Breast epithelium (tissue), 4 donors: ENCODE data around the gene ZMIZ1. TPM values are rescaled to one million over a fixed set of nuclear protein-coding genes. Genes with fewer than 3 reads are reported as not detected.

Experiments used
- DNase-seq, 2 donors: peaks; one replicate each; pipeline ENCODE4 v3.0.0-alpha.2; 2019; ENCODE audit warnings: low spot score in 2 of 2
- H3K27ac ChIP-seq, 2 donors: fragments of 200-600 bp; sonication (generic) in 1 of 2; one replicate each; pipeline ENCODE4 v1.5.1; 2016 to 2019; ENCODE audit warnings: mild to moderate bottlenecking in 1 of 2
- H3K27me3 ChIP-seq, 2 donors: fragments of 200-600 bp; sonication (generic) in 1 of 2; one replicate each; pipeline versions ENCODE4 v1.5.1 to v1.6.0; 2017 to 2019; ENCODE audit warnings: control low read depth in 1 of 2, mild to moderate bottlenecking in 1 of 2
- H3K36me3 ChIP-seq: fragments of 200-600 bp; one replicate; pipeline ENCODE4 v1.5.1; 2019
- H3K4me1 ChIP-seq, 2 donors: fragments of 200-600 bp; sonication (generic); one replicate each; pipeline ENCODE4 v1.5.1; 2016 to 2019; ENCODE audit warnings: control low read depth in 1 of 2
- H3K4me3 ChIP-seq, 3 donors: fragments of 200-600 bp; sonication (generic); 1 replicate in 2 of 3; 2 replicates in 1 of 3; pipeline ENCODE4 v1.5.1; 2016 to 2019; ENCODE audit warnings: mild to moderate bottlenecking in 3 of 3, moderate library complexity in 2 of 3
- H3K9me3 ChIP-seq, 2 donors: fragments of 200-600 bp; sonication (generic) in 1 of 2; one replicate each; pipeline ENCODE4 v1.5.1; 2016 to 2019; ENCODE audit warnings: control low read depth in 1 of 2
- POLR2A ChIP-seq: fragments of 450-650 bp; IDR thresholded peaks from one replicate; pipeline ENCODE4 v1.6.1; 2016; ENCODE audit warnings: antibody characterized with exemption, mild to moderate bottlenecking, moderate library complexity
- POLR2AphosphoS5 ChIP-seq, 3 donors: sonication (generic); formaldehyde crosslinking; IDR thresholded peaks; one replicate each; pipeline ENCODE4 v1.6.1; 2017; ENCODE audit warnings: antibody characterized with exemption in 3 of 3
- intact Hi-C: fragments of 100-400 bp; cut with DNase I; formaldehyde crosslinking; loops from one replicate; pipeline ENCODE4 v1.15.1; 2023; ENCODE audit warnings: low total_unique reads
- total RNA-seq, 3 donors: library from RNA; depleted of rRNA; stranded (reverse); fragments of >200 nt; gene quantifications; one replicate each; pipeline ENCODE4 v1.1.0, GENCODE V29; 2016
- TF ChIP-seq, protein P1 (sequence below), 3 donors: fragments of 450-650 bp; IDR thresholded peaks; one replicate each; pipeline ENCODE4 v1.5.1; 2016 to 2017; ENCODE audit warnings: antibody characterized with exemption in 3 of 3, mild to moderate bottlenecking in 3 of 3, moderate library complexity in 3 of 3

Gene ZMIZ1
- total RNA-seq, 3 donors from 2014 or later = 34.4 to 63.7 (median 39.8) TPM

DNA sequence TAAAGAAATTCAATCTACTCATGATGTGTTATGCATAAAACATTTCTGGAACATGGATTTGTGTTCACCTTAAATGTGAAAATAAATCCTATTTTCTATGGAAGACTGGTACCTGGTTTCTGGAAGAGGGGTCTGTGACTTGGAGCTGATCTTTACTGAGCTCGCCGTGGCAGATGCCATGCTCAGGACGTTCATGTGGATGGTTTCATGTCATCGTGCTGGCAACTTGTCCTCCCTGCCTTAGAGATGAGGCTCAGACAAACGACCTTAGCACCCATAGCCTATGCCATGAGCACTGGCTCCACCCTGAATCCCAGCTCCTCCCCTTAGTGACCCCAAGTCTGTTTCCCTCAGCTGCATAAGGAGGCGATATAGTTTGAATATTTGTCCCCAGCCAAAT lies 285.8 kb downstream of the ZMIZ1 start:
- no peak for DNase-seq
- Histone ChIP-seq H3K4me1 (no peaks in the 10 kb centered on the region), H3K36me3 (peaks cover 10% of the 10 kb centered on the region), H3K27ac (no peak overlapping the region), H3K4me3 (no peak overlapping the region), H3K27me3 (no peaks in the 10 kb centered on the region), H3K9me3 (no peaks in the 10 kb centered on the region)
- no peak for TF ChIP-seq POLR2AphosphoS5 (IDR thresholded peaks at IDR 0.05)
- TF ChIP-seq, protein P1, sequence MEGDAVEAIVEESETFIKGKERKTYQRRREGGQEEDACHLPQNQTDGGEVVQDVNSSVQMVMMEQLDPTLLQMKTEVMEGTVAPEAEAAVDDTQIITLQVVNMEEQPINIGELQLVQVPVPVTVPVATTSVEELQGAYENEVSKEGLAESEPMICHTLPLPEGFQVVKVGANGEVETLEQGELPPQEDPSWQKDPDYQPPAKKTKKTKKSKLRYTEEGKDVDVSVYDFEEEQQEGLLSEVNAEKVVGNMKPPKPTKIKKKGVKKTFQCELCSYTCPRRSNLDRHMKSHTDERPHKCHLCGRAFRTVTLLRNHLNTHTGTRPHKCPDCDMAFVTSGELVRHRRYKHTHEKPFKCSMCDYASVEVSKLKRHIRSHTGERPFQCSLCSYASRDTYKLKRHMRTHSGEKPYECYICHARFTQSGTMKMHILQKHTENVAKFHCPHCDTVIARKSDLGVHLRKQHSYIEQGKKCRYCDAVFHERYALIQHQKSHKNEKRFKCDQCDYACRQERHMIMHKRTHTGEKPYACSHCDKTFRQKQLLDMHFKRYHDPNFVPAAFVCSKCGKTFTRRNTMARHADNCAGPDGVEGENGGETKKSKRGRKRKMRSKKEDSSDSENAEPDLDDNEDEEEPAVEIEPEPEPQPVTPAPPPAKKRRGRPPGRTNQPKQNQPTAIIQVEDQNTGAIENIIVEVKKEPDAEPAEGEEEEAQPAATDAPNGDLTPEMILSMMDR (IDR thresholded peaks at IDR 0.05) = no peak
- no peak for TF ChIP-seq POLR2A
- intact Hi-C loops = no loop called here

GRCh38 chr10:79355420-79356017 lies 286.8 kb downstream of the ZMIZ1 start:
- no peak for DNase-seq
- no peaks in the 10 kb centered on the region for H3K27me3 ChIP-seq
- no peak overlapping the region for H3K27ac ChIP-seq
- intact Hi-C loops = no loop called here
- no peaks in the 10 kb centered on the region for H3K4me1 ChIP-seq
- no peak overlapping the region for H3K4me3 ChIP-seq
- TF ChIP-seq, protein P1 (IDR thresholded peaks at IDR 0.05) = no peak
- TF ChIP-seq POLR2A (no peak), POLR2AphosphoS5 (IDR thresholded peaks at IDR 0.05) (no peak)
- peaks cover 10% of the 10 kb centered on the region for H3K36me3 ChIP-seq
- no peaks in the 10 kb centered on the region for H3K9me3 ChIP-seq

DNA sequence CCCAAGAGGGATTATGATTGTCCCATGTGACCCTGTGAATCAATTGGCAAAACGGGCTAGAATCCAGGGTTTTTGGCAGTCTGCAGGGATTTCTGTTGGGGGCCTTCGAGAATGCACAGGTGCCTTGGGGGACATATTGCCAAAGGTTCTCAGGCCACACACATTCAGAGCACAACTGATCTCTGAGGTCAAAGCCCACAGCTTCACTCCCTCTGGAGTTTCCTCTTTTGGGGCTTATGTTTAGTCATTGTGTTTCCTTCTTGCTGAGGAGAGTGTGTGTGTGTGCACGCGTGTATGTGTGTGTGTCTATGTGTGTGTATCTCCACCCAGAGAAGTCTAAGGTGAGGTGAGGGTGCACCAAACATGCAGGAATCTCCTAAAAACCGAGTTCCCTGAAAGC lies 287.3 kb downstream of the ZMIZ1 start:
- no peaks in the 10 kb centered on the region for H3K27me3 ChIP-seq
- intact Hi-C loops = no loop called here
- DNase-seq = no peak
- no peak overlapping the region for H3K27ac ChIP-seq
- peaks cover 10% of the 10 kb centered on the region for H3K36me3 ChIP-seq
- TF ChIP-seq POLR2A = no peak
- TF ChIP-seq, protein P1 (IDR thresholded peaks at IDR 0.05) = no peak
- no peak for TF ChIP-seq POLR2AphosphoS5 (IDR thresholded peaks at IDR 0.05)
- no peak overlapping the region for H3K4me3 ChIP-seq
- no peaks in the 10 kb centered on the region for H3K9me3 ChIP-seq
- H3K4me1 ChIP-seq = no peaks in the 10 kb centered on the region

DNA sequence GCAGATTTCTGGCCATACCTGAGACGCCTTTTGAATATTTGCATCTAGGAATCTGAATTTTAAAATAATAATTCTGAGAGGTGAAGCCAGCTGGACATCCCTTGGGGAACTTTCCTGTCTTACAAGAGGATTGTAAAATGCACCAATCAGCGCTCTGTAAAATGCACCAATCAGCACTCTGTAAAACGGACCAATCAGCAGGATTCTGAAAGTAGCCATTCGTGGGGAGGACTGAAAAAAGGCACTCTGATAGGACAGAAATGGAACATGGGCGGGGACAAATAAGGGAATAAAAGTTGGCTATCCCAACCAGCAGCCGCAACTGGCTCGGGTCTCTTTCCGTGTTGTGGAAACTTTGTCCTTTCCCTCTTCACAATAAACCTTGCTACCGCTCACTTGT lies 288.4 kb downstream of the ZMIZ1 start:
- Histone ChIP-seq H3K9me3 (no peaks in the 10 kb centered on the region), H3K36me3 (peaks cover 5% of the 10 kb centered on the region), H3K4me1 (no peaks in the 10 kb centered on the region), H3K27me3 (no peaks in the 10 kb centered on the region), H3K27ac (no peak overlapping the region), H3K4me3 (no peak overlapping the region)
- DNase-seq = no peak
- TF ChIP-seq, protein P1 (IDR thresholded peaks at IDR 0.05) = no peak
- TF ChIP-seq POLR2AphosphoS5 (IDR thresholded peaks at IDR 0.05) (no peak), POLR2A (no peak)
- intact Hi-C loops = no loop called here

- Histone ChIP-seq H3K36me3 (no peaks in the 10 kb centered on the region), H3K9me3 (peaks cover 0 to 2% of the 10 kb centered on the region in 2 donors), H3K4me1 (no peaks in the 10 kb centered on the region), H3K27me3 (no peaks in the 10 kb centered on the region), H3K4me3 (no peak overlapping the region), H3K27ac (no peak overlapping the region)
- intact Hi-C loops = no loop called here
- no peak for DNase-seq
- no peak for TF ChIP-seq POLR2AphosphoS5 (IDR thresholded peaks at IDR 0.05)
- TF ChIP-seq, protein P1 (IDR thresholded peaks at IDR 0.05) = no peak
- no peak for TF ChIP-seq POLR2A
These were observed 290.0 kb downstream of the ZMIZ1 start for GRCh38 chr10:79358811-79359210.
